Cardiac ventricle fibroblast (primary cell): ENCODE measurements around the gene FBXL5. TPM values are rescaled to one million over a fixed set of nuclear protein-coding genes. Genes with fewer than 3 reads are reported as not detected.

ENCODE experiments used
- total RNA-seq: library from RNA; depleted of rRNA; stranded (reverse); fragments of >200 nt; gene quantifications from 2 replicates; pipeline ENCODE4 v1.2.3, GENCODE V29; 2015

FBXL5 gene
- 47.9 and 56.5 TPM in 2 replicates for total RNA-seq

GRCh38 chr4:15655223-15656037 lies at the start of gene FBXL5:
Gene FBXL5, minus strand, starts transcription at chr4:15655357. Its CDS starts 70 bp downstream, at chr4:15655287.

GRCh38 chr4:15702941-15703403 lies 47.8 kb upstream of the FBXL5 start, which contains the start of gene BST1:
Gene BST1, plus strand, starts transcription at chr4:15703065. Its CDS starts 80 bp downstream, at chr4:15703145.

GRCh38 chr4:15681372-15682241 lies 26.4 kb upstream of the FBXL5 start, which contains the start of gene FAM200B:
Gene FAM200B, plus strand, starts transcription at chr4:15681827. Its CDS starts 5,151 bp downstream, at chr4:15686978.

Other genes starting within 250 kb of the FBXL5 start
- 0.44 and 1.9 TPM in 2 replicates for gene C1QTNF7, start 227.3 kb downstream of the FBXL5 start, total RNA-seq
- gene CC2D2A, start 185.5 kb downstream of the FBXL5 start, total RNA-seq: 18.6 and 34.0 TPM in 2 replicates
- gene FAM200B, start 26.5 kb upstream of the FBXL5 start, total RNA-seq: 28.6 and 29.7 TPM in 2 replicates
- gene BST1, start 47.7 kb upstream of the FBXL5 start, total RNA-seq: 4.9 and 9.5 TPM in 2 replicates
- gene CD38, start 123.0 kb upstream of the FBXL5 start, total RNA-seq: 0.12 and 0.15 TPM in 2 replicates